K562 (cell line): ENCODE measurements around the gene FBXO21. TPM values are rescaled to one million over a fixed set of nuclear protein-coding genes. Genes with fewer than 3 reads are reported as not detected.
A peak's percentile ranks its signal among the peaks of the same experiment; 100 is the strongest.

Experiments used
- BHLHE40 ChIP-seq: IDR thresholded peaks from 2 replicates; pipeline ENCODE4 v1.6.1; 2011; ENCODE audit warnings: low read length, improper control_type of control experiment
- BRF1 ChIP-seq: IDR thresholded peaks from 3 replicates; pipeline ENCODE4 v1.6.1; 2011; ENCODE audit warnings: borderline replicate concordance, mild to moderate bottlenecking; ENCODE audit not compliant: insufficient read length; ENCODE audit errors: extremely low read depth
- CREBBP ChIP-seq: IDR thresholded peaks from one replicate; pipeline ENCODE4 v1.6.1; 2012; ENCODE audit warnings: low read depth, mild to moderate bottlenecking, control low read depth, inconsistent platforms, low read length
- ELF4 ChIP-seq: fragments of 450-650 bp; formaldehyde crosslinking; IDR thresholded peaks from 2 replicates; pipeline ENCODE4 v1.4.0; 2022; ENCODE audit warnings: missing genetic modification characterization
- FOXJ3 ChIP-seq: sonication (generic); formaldehyde crosslinking; IDR thresholded peaks from 2 replicates; pipeline ENCODE4 v1.4.0; 2020; ENCODE audit warnings: mild to moderate bottlenecking, missing genetic modification reagents
- FOXK2 ChIP-seq, 2 experiments: fragments of 450-650 bp; IDR thresholded peaks in 1 of 2; conservative IDR thresholded peaks in 1 of 2; 2 replicates each; pipeline ENCODE4 v1.6.1; 2016; ENCODE audit warnings: low read depth in 2 of 2, mild to moderate bottlenecking in 1 of 2
- GABPB2 ChIP-seq: fragments of 250-450 bp; sonication (Bioruptor Pico); conservative IDR thresholded peaks from 2 replicates; pipeline ENCODE4 v1.5.1; 2021; ENCODE audit warnings: mild to moderate bottlenecking
- HDAC1 ChIP-seq, 2 experiments: fragments of 450-650 bp; IDR thresholded peaks; 2 replicates each; pipeline ENCODE4 v1.6.1; 2016 to 2017; ENCODE audit warnings: inconsistent platforms in 1 of 2, mild to moderate bottlenecking in 1 of 2, moderate library complexity in 1 of 2
- KHSRP ChIP-seq: fragments of 450-650 bp; IDR thresholded peaks from 2 replicates; pipeline ENCODE4 v1.6.1; 2017
- NELFE ChIP-seq: IDR thresholded peaks from 2 replicates; pipeline ENCODE4 v1.6.1; 2011; ENCODE audit warnings: mild to moderate bottlenecking; ENCODE audit not compliant: insufficient read depth, insufficient read length
- PHF21A ChIP-seq: fragments of 450-650 bp; IDR thresholded peaks from 2 replicates; pipeline ENCODE4 v1.6.1; 2017; ENCODE audit warnings: low read depth, borderline replicate concordance
- PHTF2 ChIP-seq: fragments of 250-450 bp; sonication (Bioruptor Pico); IDR thresholded peaks from 2 replicates; pipeline ENCODE4 v1.5.0; 2021; ENCODE audit warnings: mild to moderate bottlenecking
- RHOXF2B ChIP-seq: fragments of 250-450 bp; sonication (Bioruptor Pico); conservative IDR thresholded peaks from 2 replicates; pipeline ENCODE4 v1.5.1; 2021
- U2AF2 ChIP-seq: fragments of 200-400 bp; formaldehyde crosslinking; optimal IDR thresholded peaks from 2 replicates; pipeline ENCODE3; 2017; ENCODE audit warnings: low read depth, mild to moderate bottlenecking, low read length
- ZNF444 ChIP-seq: fragments of 250-450 bp; sonication (Bioruptor Pico); IDR thresholded peaks from 2 replicates; pipeline ENCODE4 v1.4.0; 2020; ENCODE audit warnings: mild to moderate bottlenecking, moderate library complexity
- polyA plus RNA-seq, 8 experiments: library from polyadenylated mRNA; depleted of rRNA in 4 of 8; stranded (reverse) in 5 of 8; unstranded in 3 of 8; fragments of >200 nt; fragmentation: Nextera tagmentation in 2 of 8; fragmentation: Illumina TruSeq in 1 of 8; extraction: Ambion mirVana in 2 of 8; extraction: Trizol in 1 of 8; gene quantifications; 2 replicates each; pipeline versions ENCODE4 v1.2.1 to v1.2.3, GENCODE V29; 2011 to 2014; ENCODE audit warnings: inconsistent platforms in 1 of 8, missing spikeins in 1 of 8
- total RNA-seq, 7 experiments: library from RNA; depleted of rRNA in 6 of 7; stranded (reverse); fragments of >200 nt in 6 of 7; fragmentation: Illumina TruSeq in 2 of 7; extraction: Trizol in 2 of 7; gene quantifications; 2 replicates each; pipeline versions ENCODE4 v1.2.1 to v1.2.3, GENCODE V29; 2011 to 2021; ENCODE audit warnings: low replicate concordance in 1 of 7
- TF ChIP-seq, protein P1 (sequence below): fragments of 250-450 bp; sonication (Bioruptor Pico); IDR thresholded peaks from 2 replicates; pipeline ENCODE4 v1.4.0; 2020
- TF ChIP-seq, protein P2 (sequence below): sonication (generic); formaldehyde crosslinking; IDR thresholded peaks from 2 replicates; pipeline ENCODE4 v1.9.0; 2022; ENCODE audit warnings: mild to moderate bottlenecking, missing genetic modification reagents
- TF ChIP-seq, protein P3 (sequence below): fragments of 250-450 bp; sonication (Bioruptor Pico); IDR thresholded peaks from 2 replicates; pipeline ENCODE4 v1.5.0; 2020; ENCODE audit warnings: mild to moderate bottlenecking, borderline replicate concordance
- TF ChIP-seq, protein P4 (sequence below): fragments of 250-450 bp; sonication (Bioruptor Pico); IDR thresholded peaks from 2 replicates; pipeline ENCODE4 v1.8.0; 2021; ENCODE audit warnings: moderate library complexity, mild to moderate bottlenecking, inconsistent platforms

Gene FBXO21
- total and polyA plus RNA-seq, 9 of the 15 experiments (the other 6 are each of a cell fraction or from before 2014, with no cell fraction given), result 3.0 to 50.9 (median 9.1) TPM

DNA sequence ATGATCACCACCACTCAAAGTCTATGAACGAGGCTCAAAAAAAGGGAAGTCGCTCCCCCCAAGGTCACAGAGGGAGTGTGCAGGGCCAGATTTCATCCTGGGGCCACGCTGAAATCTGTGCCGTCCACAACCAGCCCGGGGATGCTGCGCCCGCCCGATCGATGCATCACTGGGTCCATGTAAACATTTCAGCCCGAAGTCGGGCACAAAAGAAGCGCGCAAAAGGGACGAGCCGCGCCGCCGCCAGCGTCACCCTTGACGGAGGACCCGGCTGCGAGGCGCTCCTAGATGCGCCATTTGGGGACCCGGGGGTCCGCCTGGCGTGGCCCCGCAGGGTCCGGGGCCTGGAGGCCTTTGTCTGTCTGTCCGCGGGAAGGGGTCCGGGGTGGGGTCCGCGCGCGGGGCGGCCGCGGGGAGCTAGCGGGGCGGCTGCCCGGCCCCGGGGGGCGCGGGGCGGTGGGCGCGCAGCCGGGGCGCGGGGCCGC is 503 bp downstream of the FBXO21 start (continued):
- TF ChIP-seq CREBBP, result no peak
- TF ChIP-seq U2AF2, result no peak
- no peak for TF ChIP-seq FOXJ3
- TF ChIP-seq RHOXF2B (CRISPR knock-in tag), result no peak
- peak in 1 of 2 experiments; percentile 88; a peak in 2 of 4 replicates for TF ChIP-seq HDAC1 (IDR thresholded peaks at IDR 0.05)
- TF ChIP-seq FOXK2 (conservative IDR thresholded peaks at IDR 0.05 in 1 of 2, IDR thresholded peaks at IDR 0.05 in 1 of 2; ENCODE audit: low read depth in 2 of 2), result no peak
- TF ChIP-seq BHLHE40, result 0 out of 2 replicates have a peak, but pooled peaks have one; percentile 15
- TF ChIP-seq PHF21A, result peak; percentile 99
- TF ChIP-seq GABPB2 (CRISPR knock-in tag), result no peak
- no peak for TF ChIP-seq ZNF444 (CRISPR knock-in tag)
- TF ChIP-seq PHTF2, result no peak
- TF ChIP-seq, protein P1, sequence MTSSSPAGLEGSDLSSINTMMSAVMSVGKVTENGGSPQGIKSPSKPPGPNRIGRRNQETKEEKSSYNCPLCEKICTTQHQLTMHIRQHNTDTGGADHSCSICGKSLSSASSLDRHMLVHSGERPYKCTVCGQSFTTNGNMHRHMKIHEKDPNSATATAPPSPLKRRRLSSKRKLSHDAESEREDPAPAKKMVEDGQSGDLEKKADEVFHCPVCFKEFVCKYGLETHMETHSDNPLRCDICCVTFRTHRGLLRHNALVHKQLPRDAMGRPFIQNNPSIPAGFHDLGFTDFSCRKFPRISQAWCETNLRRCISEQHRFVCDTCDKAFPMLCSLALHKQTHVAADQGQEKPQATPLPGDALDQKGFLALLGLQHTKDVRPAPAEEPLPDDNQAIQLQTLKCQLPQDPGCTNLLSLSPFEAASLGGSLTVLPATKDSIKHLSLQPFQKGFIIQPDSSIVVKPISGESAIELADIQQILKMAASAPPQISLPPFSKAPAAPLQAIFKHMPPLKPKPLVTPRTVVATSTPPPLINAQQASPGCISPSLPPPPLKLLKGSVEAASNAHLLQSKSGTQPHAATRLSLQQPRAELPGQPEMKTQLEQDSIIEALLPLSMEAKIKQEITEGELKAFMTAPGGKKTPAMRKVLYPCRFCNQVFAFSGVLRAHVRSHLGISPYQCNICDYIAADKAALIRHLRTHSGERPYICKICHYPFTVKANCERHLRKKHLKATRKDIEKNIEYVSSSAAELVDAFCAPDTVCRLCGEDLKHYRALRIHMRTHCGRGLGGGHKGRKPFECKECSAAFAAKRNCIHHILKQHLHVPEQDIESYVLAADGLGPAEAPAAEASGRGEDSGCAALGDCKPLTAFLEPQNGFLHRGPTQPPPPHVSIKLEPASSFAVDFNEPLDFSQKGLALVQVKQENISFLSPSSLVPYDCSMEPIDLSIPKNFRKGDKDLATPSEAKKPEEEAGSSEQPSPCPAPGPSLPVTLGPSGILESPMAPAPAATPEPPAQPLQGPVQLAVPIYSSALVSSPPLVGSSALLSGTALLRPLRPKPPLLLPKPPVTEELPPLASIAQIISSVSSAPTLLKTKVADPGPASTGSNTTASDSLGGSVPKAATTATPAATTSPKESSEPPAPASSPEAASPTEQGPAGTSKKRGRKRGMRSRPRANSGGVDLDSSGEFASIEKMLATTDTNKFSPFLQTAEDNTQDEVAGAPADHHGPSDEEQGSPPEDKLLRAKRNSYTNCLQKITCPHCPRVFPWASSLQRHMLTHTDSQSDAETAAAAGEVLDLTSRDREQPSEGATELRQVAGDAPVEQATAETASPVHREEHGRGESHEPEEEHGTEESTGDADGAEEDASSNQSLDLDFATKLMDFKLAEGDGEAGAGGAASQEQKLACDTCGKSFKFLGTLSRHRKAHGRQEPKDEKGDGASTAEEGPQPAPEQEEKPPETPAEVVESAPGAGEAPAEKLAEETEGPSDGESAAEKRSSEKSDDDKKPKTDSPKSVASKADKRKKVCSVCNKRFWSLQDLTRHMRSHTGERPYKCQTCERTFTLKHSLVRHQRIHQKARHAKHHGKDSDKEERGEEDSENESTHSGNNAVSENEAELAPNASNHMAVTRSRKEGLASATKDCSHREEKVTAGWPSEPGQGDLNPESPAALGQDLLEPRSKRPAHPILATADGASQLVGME (CRISPR knock-in tag), result 0 out of 2 replicates have a peak, but pooled peaks have one; percentile 16
- TF ChIP-seq BRF1, result no peak
- no peak for TF ChIP-seq KHSRP
- TF ChIP-seq, protein P2, sequence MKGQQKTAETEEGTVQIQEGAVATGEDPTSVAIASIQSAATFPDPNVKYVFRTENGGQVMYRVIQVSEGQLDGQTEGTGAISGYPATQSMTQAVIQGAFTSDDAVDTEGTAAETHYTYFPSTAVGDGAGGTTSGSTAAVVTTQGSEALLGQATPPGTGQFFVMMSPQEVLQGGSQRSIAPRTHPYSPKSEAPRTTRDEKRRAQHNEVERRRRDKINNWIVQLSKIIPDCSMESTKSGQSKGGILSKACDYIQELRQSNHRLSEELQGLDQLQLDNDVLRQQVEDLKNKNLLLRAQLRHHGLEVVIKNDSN (CRISPR knock-in tag), result 0 out of 2 replicates have a peak, but pooled peaks have one; percentile 22
- no peak for TF ChIP-seq ELF4 (CRISPR knock-in tag)
- TF ChIP-seq, protein P3, sequence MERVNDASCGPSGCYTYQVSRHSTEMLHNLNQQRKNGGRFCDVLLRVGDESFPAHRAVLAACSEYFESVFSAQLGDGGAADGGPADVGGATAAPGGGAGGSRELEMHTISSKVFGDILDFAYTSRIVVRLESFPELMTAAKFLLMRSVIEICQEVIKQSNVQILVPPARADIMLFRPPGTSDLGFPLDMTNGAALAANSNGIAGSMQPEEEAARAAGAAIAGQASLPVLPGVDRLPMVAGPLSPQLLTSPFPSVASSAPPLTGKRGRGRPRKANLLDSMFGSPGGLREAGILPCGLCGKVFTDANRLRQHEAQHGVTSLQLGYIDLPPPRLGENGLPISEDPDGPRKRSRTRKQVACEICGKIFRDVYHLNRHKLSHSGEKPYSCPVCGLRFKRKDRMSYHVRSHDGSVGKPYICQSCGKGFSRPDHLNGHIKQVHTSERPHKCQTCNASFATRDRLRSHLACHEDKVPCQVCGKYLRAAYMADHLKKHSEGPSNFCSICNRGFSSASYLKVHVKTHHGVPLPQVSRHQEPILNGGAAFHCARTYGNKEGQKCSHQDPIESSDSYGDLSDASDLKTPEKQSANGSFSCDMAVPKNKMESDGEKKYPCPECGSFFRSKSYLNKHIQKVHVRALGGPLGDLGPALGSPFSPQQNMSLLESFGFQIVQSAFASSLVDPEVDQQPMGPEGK (CRISPR knock-in tag), result no peak
- TF ChIP-seq, protein P4, sequence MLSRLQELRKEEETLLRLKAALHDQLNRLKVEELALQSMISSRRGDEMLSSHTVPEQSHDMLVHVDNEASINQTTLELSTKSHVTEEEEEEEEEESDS, result no peak
- no peak for TF ChIP-seq NELFE
